Lower leg skin (tissue), 3 donors: ENCODE results near the gene ZBED5.

Experiments
- POLR2A ChIP-seq, 2 donors: fragments of 450-650 bp; IDR thresholded peaks; one replicate each; pipeline ENCODE4 v1.6.1; 2016 to 2017; ENCODE audit warnings: antibody characterized with exemption in 2 of 2, mild to moderate bottlenecking in 1 of 2, moderate library complexity in 1 of 2
- TF ChIP-seq, protein P1 (sequence below), 3 donors: fragments of 450-650 bp; IDR thresholded peaks; one replicate each; pipeline ENCODE4 v1.5.1; 2016; ENCODE audit warnings: antibody characterized with exemption in 3 of 3, mild to moderate bottlenecking in 3 of 3, moderate library complexity in 2 of 3

DNA sequence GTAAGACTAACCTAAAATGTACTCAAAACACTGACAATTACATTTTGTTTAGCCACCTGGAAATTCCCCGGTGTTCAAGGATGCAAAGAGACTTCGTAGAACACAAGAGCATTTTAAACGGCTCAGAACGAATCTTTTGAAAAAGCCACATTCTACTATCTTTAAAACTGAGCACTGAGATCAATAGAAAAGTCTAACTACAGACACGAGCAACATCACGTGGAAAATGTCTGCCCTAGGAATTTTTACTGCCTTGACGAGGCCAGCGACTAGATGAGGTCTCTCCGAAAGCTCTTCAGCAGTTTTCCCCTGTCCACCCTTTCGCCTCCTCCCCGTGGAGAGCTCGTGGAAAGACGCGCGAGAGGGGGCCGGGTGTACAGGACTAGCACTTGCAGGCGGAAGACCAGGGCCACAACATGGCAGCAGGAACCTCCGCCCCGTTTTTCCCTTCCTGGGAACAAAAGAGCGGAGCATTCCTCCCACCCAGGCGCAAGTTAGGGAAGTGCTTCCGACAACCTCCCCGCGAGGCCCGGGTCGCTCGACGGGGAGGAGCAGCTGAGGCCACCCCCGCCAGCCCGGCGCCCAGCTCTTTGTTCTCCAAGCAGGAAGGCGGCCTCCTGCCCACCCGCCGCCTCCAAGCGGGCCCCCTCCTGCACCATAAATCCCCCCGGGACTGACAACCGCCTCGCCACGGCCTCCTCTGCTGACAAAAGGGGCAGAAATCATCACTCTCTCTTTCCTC is 50.2 kb downstream of the ZBED5 start:
- TF ChIP-seq, protein P1, sequence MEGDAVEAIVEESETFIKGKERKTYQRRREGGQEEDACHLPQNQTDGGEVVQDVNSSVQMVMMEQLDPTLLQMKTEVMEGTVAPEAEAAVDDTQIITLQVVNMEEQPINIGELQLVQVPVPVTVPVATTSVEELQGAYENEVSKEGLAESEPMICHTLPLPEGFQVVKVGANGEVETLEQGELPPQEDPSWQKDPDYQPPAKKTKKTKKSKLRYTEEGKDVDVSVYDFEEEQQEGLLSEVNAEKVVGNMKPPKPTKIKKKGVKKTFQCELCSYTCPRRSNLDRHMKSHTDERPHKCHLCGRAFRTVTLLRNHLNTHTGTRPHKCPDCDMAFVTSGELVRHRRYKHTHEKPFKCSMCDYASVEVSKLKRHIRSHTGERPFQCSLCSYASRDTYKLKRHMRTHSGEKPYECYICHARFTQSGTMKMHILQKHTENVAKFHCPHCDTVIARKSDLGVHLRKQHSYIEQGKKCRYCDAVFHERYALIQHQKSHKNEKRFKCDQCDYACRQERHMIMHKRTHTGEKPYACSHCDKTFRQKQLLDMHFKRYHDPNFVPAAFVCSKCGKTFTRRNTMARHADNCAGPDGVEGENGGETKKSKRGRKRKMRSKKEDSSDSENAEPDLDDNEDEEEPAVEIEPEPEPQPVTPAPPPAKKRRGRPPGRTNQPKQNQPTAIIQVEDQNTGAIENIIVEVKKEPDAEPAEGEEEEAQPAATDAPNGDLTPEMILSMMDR (IDR thresholded peaks at IDR 0.05), result no peak
- TF ChIP-seq POLR2A (IDR thresholded peaks at IDR 0.05), result no peak
